A673 (cell line): Measurements from ENCODE around the gene P2RX3. TPM values are rescaled to one million over a fixed set of nuclear protein-coding genes. Genes with fewer than 3 reads are reported as not detected.

Source experiments
- BruUV-seq: library from RNA; stranded (reverse); fragments of 400-500 nt; replicated peaks from 2 replicates; lab custom pipeline; 2021; lab: Mats Ljungman, UMichigan
- CTCF ChIA-PET: fragments of 300-600 bp; sonication (Branson Sonifier 250); formaldehyde crosslinking; loops from one replicate; lab custom pipeline; 2022; ENCODE audit warnings: antibody characterized with exemption; lab: Charles Lee
- POLR2A ChIA-PET: fragments of 300-600 bp; sonication (Branson Sonifier 250); formaldehyde crosslinking; loops from one replicate; lab custom pipeline; 2022; ENCODE audit warnings: antibody characterized with exemption; ENCODE audit not compliant: low non-redundant PET; lab: Charles Lee
- DNase-seq: peaks from one replicate; pipeline ENCODE4 v3.0.0-alpha.2; 2015; ENCODE audit warnings: low spot score
- H3K27ac ChIP-seq: fragments of 200-600 bp; sonication (generic); 2 replicates; pipeline ENCODE4 v1.5.1; 2016; ENCODE audit warnings: mixed run types, low read depth, mild to moderate bottlenecking, mixed read lengths, antibody characterized with exemption, low read length; ENCODE audit not compliant: poor library complexity, severe bottlenecking
- H3K27me3 ChIP-seq: fragments of 200-600 bp; sonication (generic); replicated peaks from 2 replicates; pipeline ENCODE4 v1.6.1; 2017; ENCODE audit warnings: mixed run types, low read depth, mild to moderate bottlenecking, mixed read lengths, antibody characterized with exemption, low read length; ENCODE audit not compliant: insufficient read depth, poor library complexity
- H3K36me3 ChIP-seq: fragments of 200-600 bp; sonication (generic); 2 replicates; pipeline ENCODE4 v1.6.1; 2016; ENCODE audit warnings: mixed run types, mild to moderate bottlenecking, mixed read lengths, antibody characterized with exemption, low read length; ENCODE audit not compliant: insufficient read depth, poor library complexity, severe bottlenecking
- H3K4me1 ChIP-seq: fragments of 200-600 bp; sonication (generic); 2 replicates; pipeline ENCODE4 v1.6.1; 2017; ENCODE audit warnings: mixed run types, mild to moderate bottlenecking, mixed read lengths, antibody characterized with exemption, low read length; ENCODE audit not compliant: insufficient read depth, poor library complexity, severe bottlenecking
- H3K4me3 ChIP-seq: fragments of 200-600 bp; sonication (generic); 2 replicates; pipeline ENCODE4 v1.5.1; 2016; ENCODE audit warnings: low read depth, mixed run types, mild to moderate bottlenecking, mixed read lengths, low read length; ENCODE audit not compliant: poor library complexity, severe bottlenecking
- H3K9me3 ChIP-seq: fragments of 200-600 bp; sonication (generic); 2 replicates; pipeline ENCODE4 v1.6.1; 2016; ENCODE audit warnings: mixed run types, low read depth, mild to moderate bottlenecking, mixed read lengths, antibody characterized with exemption, low read length; ENCODE audit not compliant: poor library complexity, severe bottlenecking
- CTCF ChIP-seq: fragments of 300-800, 200-600 bp; sonication (generic); conservative IDR thresholded peaks from 2 replicates; pipeline ENCODE4 v1.5.1; 2017; ENCODE audit warnings: low read depth, mild to moderate bottlenecking, antibody characterized with exemption, low read length, moderate library complexity, mixed read lengths
- EZH2 ChIP-seq: fragments of 200-600 bp; sonication (generic); IDR thresholded peaks from 2 replicates; pipeline ENCODE4 v1.6.1; 2017; ENCODE audit warnings: borderline replicate concordance, low read depth, mild to moderate bottlenecking, mixed read lengths, antibody characterized with exemption, low read length; ENCODE audit not compliant: poor library complexity, severe bottlenecking
- intact Hi-C: fragments of 100-400 bp; cut with micrococcal nuclease; formaldehyde crosslinking; loops from one replicate; pipeline ENCODE4 v1.10.0; 2022; ENCODE audit not compliant: unreplicated experiment
- total RNA-seq: library from RNA; stranded (reverse); gene quantifications from 2 replicates; pipeline ENCODE4 v1.2.3, GENCODE V29; 2021

The P2RX3 gene
- total RNA-seq, 1 experiment from 2014 or later = not detected

- Histone ChIP-seq H3K27me3 (no peaks in the 10 kb centered on the region), H3K4me1 (no peaks in the 10 kb centered on the region), H3K36me3 (no peaks in the 10 kb centered on the region), H3K4me3 (no peak overlapping the region), H3K9me3 (no peaks in the 10 kb centered on the region), H3K27ac (no peak overlapping the region)
- no TSS peak for BruUV-seq
- ChIA-PET CTCF (interaction anchor here (1.0 kb wide), 1 partner anchor 115 kb away, joined by 3 read pairs; no protein-coding TSS in a partner anchor), POLR2A (interaction anchor here (0.6 kb wide), 1 partner anchor 418 kb away, joined by 3 read pairs; no protein-coding TSS in a partner anchor)
- DNase-seq = no peak
- intact Hi-C loops = loop anchor here (5.0 kb wide), 1 partner anchor 500 kb away; no protein-coding TSS in a partner anchor
- TF ChIP-seq EZH2 (no peak), CTCF (no peak)
Measured at GRCh38 chr11:57342702-57343101, 4.5 kb downstream of the P2RX3 start.

- ChIA-PET POLR2A (no interaction called here), CTCF (interaction anchor here (1.0 kb wide), 1 partner anchor 113 kb away, joined by 3 read pairs; no protein-coding TSS in a partner anchor)
- intact Hi-C loops = loop anchor here (2.0 to 5.0 kb wide), 2 partner anchors 502 to 1169 kb away; no protein-coding TSS in a partner anchor
- no peak for DNase-seq
- Histone ChIP-seq H3K27me3 (no peaks in the 10 kb centered on the region), H3K36me3 (no peaks in the 10 kb centered on the region), H3K9me3 (no peaks in the 10 kb centered on the region), H3K27ac (no peak overlapping the region), H3K4me1 (no peaks in the 10 kb centered on the region), H3K4me3 (no peak overlapping the region)
- TF ChIP-seq CTCF (no peak), EZH2 (no peak)
- no TSS peak for BruUV-seq
Measured at GRCh38 chr11:57343825-57344224, 5.7 kb downstream of the P2RX3 start.

GRCh38 chr11:57344826-57345225 lies 6.7 kb downstream of the P2RX3 start:
- H3K9me3 ChIP-seq = no peaks in the 10 kb centered on the region
- no peak overlapping the region for H3K27ac ChIP-seq
- ChIA-PET POLR2A (no interaction called here), CTCF (no interaction called here)
- intact Hi-C loops = loop anchor here (1.0 to 5.0 kb wide), 4 partner anchors 296 to 1168 kb away; no protein-coding TSS in a partner anchor
- no peak for DNase-seq
- no peaks in the 10 kb centered on the region for H3K4me1 ChIP-seq
- H3K36me3 ChIP-seq = no peaks in the 10 kb centered on the region
- no peaks in the 10 kb centered on the region for H3K27me3 ChIP-seq
- no peak overlapping the region for H3K4me3 ChIP-seq
- no peak for TF ChIP-seq EZH2
- no peak for TF ChIP-seq CTCF
- BruUV-seq = no TSS peak
